ACC112 (cell line): ENCODE results near the gene OSBPL7.

Experiments used
- H2AFZ ChIP-seq: fragments of 200-600 bp; sonication (generic); one replicate; pipeline ENCODE4 v1.6.0; 2017; ENCODE audit warnings: antibody characterized with exemption, low read length; ENCODE audit not compliant: unreplicated experiment
- H3K27ac ChIP-seq: fragments of 200-600 bp; sonication (generic); 2 replicates; pipeline ENCODE4 v1.5.1; 2014; ENCODE audit warnings: low read depth, mild to moderate bottlenecking, antibody characterized with exemption, low read length, moderate library complexity
- H3K27me3 ChIP-seq: fragments of 200-600 bp; sonication (generic); 2 replicates; pipeline ENCODE4 v1.6.1; 2014; ENCODE audit warnings: mild to moderate bottlenecking, antibody characterized with exemption, low read length, moderate library complexity, mixed read lengths; ENCODE audit not compliant: insufficient read depth
- H3K36me3 ChIP-seq: fragments of 200-600 bp; sonication (generic); 2 replicates; pipeline ENCODE4 v1.6.1; 2016; ENCODE audit warnings: mild to moderate bottlenecking, antibody characterized with exemption, low read length, moderate library complexity, mixed read lengths; ENCODE audit not compliant: insufficient read depth
- H3K4me1 ChIP-seq: fragments of 200-600 bp; sonication (generic); one replicate; pipeline ENCODE4 v1.6.1; 2016; ENCODE audit warnings: low read length, mixed read lengths; ENCODE audit not compliant: insufficient read depth, unreplicated experiment, control insufficient read depth
- H3K4me3 ChIP-seq: fragments of 200-600 bp; sonication (generic); 2 replicates; pipeline ENCODE4 v1.5.1; 2014; ENCODE audit warnings: mild to moderate bottlenecking, low read depth, low read length
- H3K79me2 ChIP-seq: fragments of 200-600 bp; sonication (generic); one replicate; pipeline ENCODE4 v1.6.0; 2016; ENCODE audit warnings: low read length; ENCODE audit not compliant: control insufficient read depth, unreplicated experiment, insufficient read depth

Gene OSBPL7

GRCh38 chr17:47857551-47858455 is 36.2 kb upstream of the OSBPL7 start:
- no peak overlapping the region for H3K27ac ChIP-seq
- H3K4me3 ChIP-seq: no peak overlapping the region
- peaks cover 43% of the 10 kb centered on the region for H3K27me3 ChIP-seq
- no peaks in the 10 kb centered on the region for H3K36me3 ChIP-seq
- H3K4me1 ChIP-seq: peaks cover 6% of the 10 kb centered on the region
- no peaks in the 10 kb centered on the region for H3K79me2 ChIP-seq
- no peak overlapping the region for H2AFZ ChIP-seq

GRCh38 chr17:47856830-47857229 is 35.2 kb upstream of the OSBPL7 start:
- H3K36me3 ChIP-seq: no peaks in the 10 kb centered on the region
- H2AFZ ChIP-seq: no peak overlapping the region
- H3K79me2 ChIP-seq: no peaks in the 10 kb centered on the region
- peaks cover 8% of the 10 kb centered on the region for H3K4me1 ChIP-seq
- no peak overlapping the region for H3K27ac ChIP-seq
- no peak overlapping the region for H3K4me3 ChIP-seq
- H3K27me3 ChIP-seq: peaks cover 52% of the 10 kb centered on the region

- H2AFZ ChIP-seq: no peak overlapping the region
- peaks cover 62% of the 10 kb centered on the region for H3K27me3 ChIP-seq
- no peaks in the 10 kb centered on the region for H3K79me2 ChIP-seq
Observed at GRCh38 chr17:47855737-47856136, 34.1 kb upstream of the OSBPL7 start.

DNA sequence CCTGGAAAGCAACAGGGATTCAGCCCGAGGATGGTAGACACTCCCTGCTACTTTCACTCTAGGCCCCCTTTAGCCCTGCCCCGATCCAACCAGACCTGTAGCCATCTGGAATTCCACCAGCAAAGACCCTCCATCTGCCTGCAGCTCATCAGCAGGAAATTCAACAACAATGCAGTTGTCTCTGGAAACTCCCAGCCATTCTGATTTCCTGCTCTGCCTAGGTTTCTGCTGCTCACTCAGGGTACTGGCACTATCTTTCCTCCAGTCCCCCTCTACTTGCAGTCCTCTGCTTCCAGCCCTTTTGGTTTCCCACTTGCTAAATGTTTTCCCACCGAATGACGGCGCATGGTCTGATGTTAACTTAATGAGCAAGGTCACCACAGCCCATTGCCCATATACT is 32.0 kb upstream of the OSBPL7 start:
- peaks cover 10% of the 10 kb centered on the region for H3K4me1 ChIP-seq
- no peaks in the 10 kb centered on the region for H3K36me3 ChIP-seq
- H2AFZ ChIP-seq: no peak overlapping the region
- H3K27me3 ChIP-seq: peaks cover 83% of the 10 kb centered on the region
- no peak overlapping the region for H3K27ac ChIP-seq
- no peaks in the 10 kb centered on the region for H3K79me2 ChIP-seq
- H3K4me3 ChIP-seq: no peak overlapping the region

More at GRCh38 chr17:47855737-47856136, 34.1 kb upstream of the OSBPL7 start:
- Histone ChIP-seq H3K36me3 (no peaks in the 10 kb centered on the region), H3K4me1 (peaks cover 10% of the 10 kb centered on the region), H3K27ac (no peak overlapping the region), H3K4me3 (no peak overlapping the region)

DNA sequence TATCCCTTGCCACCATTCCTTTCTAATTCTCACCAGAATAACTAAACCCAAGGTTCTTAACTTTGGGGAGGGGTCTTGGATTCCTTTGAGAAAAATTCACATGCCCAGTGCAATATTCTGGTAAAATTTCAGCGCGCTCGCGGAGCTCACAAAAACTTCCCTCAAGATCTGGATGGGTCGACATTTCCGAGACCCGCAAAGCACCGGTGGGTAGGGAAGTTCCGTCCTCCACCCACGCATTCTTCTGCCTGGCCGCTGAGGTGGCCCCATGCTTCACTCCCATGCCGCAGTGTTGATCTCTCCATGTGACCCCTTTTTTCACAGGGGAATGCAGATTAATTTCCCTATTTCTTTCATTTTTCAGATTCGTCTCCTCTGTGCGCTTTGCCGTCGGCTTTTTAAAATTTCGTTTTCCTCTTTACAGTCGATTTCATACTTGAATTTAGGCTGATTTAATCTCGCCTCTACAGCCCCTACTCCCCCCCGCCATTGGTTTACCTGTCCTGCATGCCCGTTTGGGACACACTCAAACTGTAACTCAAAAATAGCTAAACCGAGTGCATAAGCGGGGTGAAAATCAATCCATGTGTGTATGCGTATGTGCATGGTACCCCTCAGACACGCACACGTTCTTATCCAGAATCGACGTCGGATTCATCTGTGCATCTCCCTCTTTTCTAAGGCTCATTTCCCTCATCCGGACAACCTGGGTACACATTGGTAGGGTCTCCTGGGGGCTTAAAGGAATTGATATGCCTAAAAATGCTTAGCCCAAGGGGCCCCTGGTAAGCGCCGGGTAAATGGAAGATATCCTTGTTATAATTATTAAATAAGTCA is 30.7 kb upstream of the OSBPL7 start:
- H3K27me3 ChIP-seq: peaks cover 96% of the 10 kb centered on the region
- H3K79me2 ChIP-seq: no peaks in the 10 kb centered on the region
- H3K4me3 ChIP-seq: peak overlapping the region; percentile 34; the same call in 1 of the 2 replicates
- no peaks in the 10 kb centered on the region for H3K36me3 ChIP-seq
- H3K27ac ChIP-seq: no peak overlapping the region
- H3K4me1 ChIP-seq: peaks cover 10% of the 10 kb centered on the region
- H2AFZ ChIP-seq: no peak overlapping the region

DNA sequence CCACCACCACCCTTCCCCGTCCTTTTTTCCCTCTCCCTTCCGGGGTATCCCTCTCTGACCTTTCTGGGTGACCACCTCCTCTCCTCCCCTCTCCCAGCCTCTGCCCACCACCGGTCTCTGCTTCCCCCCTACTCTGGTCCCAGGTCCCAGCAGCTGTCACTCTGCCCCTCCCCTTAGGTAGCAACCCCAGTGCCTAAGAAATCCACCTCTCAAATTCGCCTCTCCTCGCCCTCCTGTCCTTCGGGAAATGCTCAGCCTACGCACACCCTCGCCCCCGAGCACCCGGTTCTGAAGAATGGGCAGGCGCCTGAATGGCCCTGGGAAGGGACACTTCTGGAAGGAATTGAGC is 30.1 kb upstream of the OSBPL7 start:
- peaks cover 10% of the 10 kb centered on the region for H3K4me1 ChIP-seq
- H3K27ac ChIP-seq: no peak overlapping the region
- H3K27me3 ChIP-seq: peaks cover 99% of the 10 kb centered on the region
- H3K36me3 ChIP-seq: no peaks in the 10 kb centered on the region
- H3K4me3 ChIP-seq: peak overlapping the region; percentile 34; the same call in 1 of the 2 replicates
- no peak overlapping the region for H2AFZ ChIP-seq
- H3K79me2 ChIP-seq: no peaks in the 10 kb centered on the region

DNA sequence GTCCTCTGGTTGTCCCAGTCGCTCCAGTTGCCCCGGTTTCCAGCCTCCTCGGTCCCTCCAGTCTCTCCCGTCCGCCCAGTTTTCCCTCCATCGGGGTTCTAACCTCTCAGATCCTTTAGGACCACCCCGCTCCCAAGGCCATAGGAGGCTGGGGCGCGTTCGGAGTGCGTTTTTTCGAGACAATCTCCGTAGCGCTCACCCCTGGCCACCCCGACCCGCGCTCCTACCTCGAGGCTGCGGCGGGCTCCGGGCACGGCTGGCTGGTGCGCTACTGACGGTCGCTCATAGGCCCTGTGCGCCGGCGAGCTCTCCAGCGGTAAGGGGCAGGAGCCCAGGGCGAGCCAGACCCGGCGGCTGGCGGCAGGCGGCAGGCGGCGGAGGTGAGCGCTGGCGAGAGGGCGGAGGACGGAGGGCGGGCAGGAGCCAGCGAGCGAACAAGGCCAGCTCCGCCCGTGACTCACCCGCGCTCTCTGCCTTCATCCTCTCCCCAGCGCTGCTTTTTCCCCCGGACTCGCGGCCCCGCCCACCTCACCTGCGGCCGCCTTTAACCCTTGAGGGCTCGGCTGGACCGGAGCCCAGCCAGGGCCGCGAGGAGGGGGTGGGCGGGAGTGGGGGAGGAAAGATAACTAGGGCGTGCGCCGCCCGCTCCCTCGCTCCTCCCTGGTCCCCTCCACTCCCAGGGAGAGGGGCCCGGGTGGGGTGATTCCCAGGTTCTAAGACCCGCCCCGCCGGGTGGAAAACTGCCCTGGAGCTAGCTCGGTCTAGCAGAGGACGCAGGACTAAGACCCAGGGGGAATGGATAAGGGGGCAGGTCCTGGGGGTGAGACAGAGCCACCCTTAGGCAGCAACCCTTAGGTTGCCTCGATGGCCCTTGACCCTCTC is 29.3 kb upstream of the OSBPL7 start, which contains the start of gene SP6:
Gene SP6, minus strand, starts transcription at position 472 of the 882 bp plus-strand sequence. CDS start 2,734 bp downstream, outside the sequence.
- H3K27ac ChIP-seq: no peak within 1 kb of the TSS
- peaks cover 10% of the 10 kb centered on the region for H3K4me1 ChIP-seq
- no peaks in the 10 kb centered on the region for H3K36me3 ChIP-seq
- peaks cover 99% of the 10 kb centered on the region for H3K27me3 ChIP-seq
- H3K4me3 ChIP-seq: peak within 1 kb of the TSS; percentile 34; the same call in 1 of the 2 replicates
- H3K79me2 ChIP-seq: no peaks in the 10 kb centered on the region
- H2AFZ ChIP-seq: no peak within 1 kb of the TSS

GRCh38 chr17:47850373-47850691 is 28.7 kb upstream of the OSBPL7 start:
- Histone ChIP-seq H3K27me3 (peaks cover 99% of the 10 kb centered on the region), H3K4me1 (peaks cover 10% of the 10 kb centered on the region), H3K36me3 (no peaks in the 10 kb centered on the region), H2AFZ (no peak overlapping the region), H3K79me2 (no peaks in the 10 kb centered on the region), H3K27ac (no peak overlapping the region), H3K4me3 (no peak overlapping the region)

- Histone ChIP-seq H3K36me3 (no peaks in the 10 kb centered on the region), H2AFZ (no peak overlapping the region), H3K4me3 (no peak overlapping the region), H3K27ac (no peak overlapping the region), H3K27me3 (peaks cover 82% of the 10 kb centered on the region), H3K79me2 (no peaks in the 10 kb centered on the region), H3K4me1 (peaks cover 10% of the 10 kb centered on the region)
Observed at GRCh38 chr17:47848198-47848513, 26.6 kb upstream of the OSBPL7 start.
